ENCODE measurements around the gene ZBTB5.

ZBTB5 gene

DNA sequence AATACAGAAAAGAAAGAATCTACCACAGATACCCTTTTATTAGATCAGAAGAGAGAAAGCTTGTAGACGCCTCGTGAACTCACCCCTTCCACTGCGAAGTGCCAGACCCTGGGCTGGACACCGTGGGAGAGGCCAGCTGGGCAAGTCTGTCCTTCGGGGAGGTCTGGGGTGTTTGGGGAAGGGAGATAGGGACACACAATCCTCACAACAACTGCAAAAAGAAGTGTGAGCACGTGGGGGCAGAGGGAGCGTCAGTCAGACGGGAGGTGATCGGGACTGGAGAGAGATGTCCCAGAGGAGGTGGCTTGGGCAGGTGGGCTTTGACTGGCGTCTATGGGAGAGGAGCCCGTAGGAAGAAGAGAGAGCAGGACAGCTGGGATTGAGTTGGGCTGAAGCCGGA lies 70.0 kb downstream of the ZBTB5 start:
- no peaks in the 10 kb centered on the region for H3K27me3 ChIP-seq (ENCODE audit: low read depth, low read length)
- H3K36me3 ChIP-seq (ENCODE audit: control insufficient read depth in 1 of 2, insufficient read depth in 2 of 2, low read length in 2 of 2), result no peaks in the 10 kb centered on the region
- H3K4me3 ChIP-seq (ENCODE audit: low read depth in 1 of 2, low read length in 2 of 2), result no peak overlapping the region
- no peaks in the 10 kb centered on the region for H3K4me1 ChIP-seq (ENCODE audit: control insufficient read depth in 1 of 2, insufficient read depth in 2 of 2, low read length in 2 of 2)
- no peaks in the 10 kb centered on the region for H3K9me3 ChIP-seq (ENCODE audit: control insufficient read depth in 1 of 2, low read length in 2 of 2)
- H3K27ac ChIP-seq (ENCODE audit: low read length), result no peak overlapping the region

DNA sequence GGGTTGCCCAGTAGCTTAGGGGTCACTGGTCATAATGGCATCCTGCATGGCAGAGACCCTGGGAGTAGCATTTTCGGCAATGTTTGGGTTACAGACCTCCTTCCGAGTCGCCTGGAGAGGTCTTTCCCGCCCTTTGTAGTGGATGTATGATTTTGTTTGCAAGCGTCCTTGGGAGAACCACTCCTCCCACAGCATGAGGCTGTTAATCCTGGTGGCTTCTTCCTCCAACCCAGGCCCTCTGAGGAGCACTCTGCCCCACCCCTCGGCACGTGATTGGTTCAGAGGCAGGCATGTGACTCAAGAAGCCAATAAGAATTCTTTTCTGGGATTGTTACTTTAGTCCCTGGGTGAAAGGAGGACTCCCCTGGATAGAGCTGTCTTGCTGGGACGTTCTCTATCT lies 73.0 kb downstream of the ZBTB5 start:
- H3K27me3 ChIP-seq (ENCODE audit: low read depth, low read length), result no peaks in the 10 kb centered on the region
- H3K4me3 ChIP-seq (ENCODE audit: low read depth in 1 of 2, low read length in 2 of 2), result no peak overlapping the region
- no peaks in the 10 kb centered on the region for H3K9me3 ChIP-seq (ENCODE audit: control insufficient read depth in 1 of 2, low read length in 2 of 2)
- H3K27ac ChIP-seq (ENCODE audit: low read length), result no peak overlapping the region
- no peaks in the 10 kb centered on the region for H3K36me3 ChIP-seq (ENCODE audit: control insufficient read depth in 1 of 2, insufficient read depth in 2 of 2, low read length in 2 of 2)
- no peaks in the 10 kb centered on the region for H3K4me1 ChIP-seq (ENCODE audit: control insufficient read depth in 1 of 2, insufficient read depth in 2 of 2, low read length in 2 of 2)

DNA sequence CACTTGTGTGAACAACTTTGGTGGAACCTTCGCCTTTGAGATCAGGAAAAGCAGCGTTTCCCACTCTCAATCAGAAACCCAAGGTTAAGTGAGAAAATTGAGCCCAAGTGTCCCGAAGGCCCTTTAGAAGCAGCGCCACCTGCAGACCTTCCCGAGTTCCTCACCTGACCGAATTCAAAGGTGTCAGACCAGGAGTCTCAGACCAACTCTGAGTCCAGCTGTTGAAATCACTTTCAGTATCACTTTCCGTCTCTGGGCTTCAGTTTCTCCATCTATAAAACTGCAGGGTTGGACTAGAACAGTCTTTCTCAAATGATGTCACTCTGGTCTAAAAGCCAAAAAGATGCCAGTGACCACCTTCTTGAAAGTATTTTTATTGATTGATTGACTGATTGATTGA lies 74.5 kb downstream of the ZBTB5 start:
- Histone ChIP-seq H3K36me3 (ENCODE audit: control insufficient read depth in 1 of 2, insufficient read depth in 2 of 2, low read length in 2 of 2) (no peaks in the 10 kb centered on the region), H3K27ac (ENCODE audit: low read length) (no peak overlapping the region), H3K4me3 (ENCODE audit: low read depth in 1 of 2, low read length in 2 of 2) (no peak overlapping the region), H3K4me1 (ENCODE audit: control insufficient read depth in 1 of 2, insufficient read depth in 2 of 2, low read length in 2 of 2) (no peaks in the 10 kb centered on the region), H3K27me3 (ENCODE audit: low read depth, low read length) (no peaks in the 10 kb centered on the region), H3K9me3 (ENCODE audit: control insufficient read depth in 1 of 2, low read length in 2 of 2) (no peaks in the 10 kb centered on the region)

All from muscle layer of duodenum (tissue), 2 donors.